Skeletal muscle tissue (tissue), 4 donors: Measurements from ENCODE around the gene B4GALNT1. TPM values are rescaled to one million over a fixed set of nuclear protein-coding genes. Genes with fewer than 3 reads are reported as not detected.
A peak's percentile ranks its signal among the peaks of the same experiment; 100 is the strongest.

Experiments
- H3K27ac ChIP-seq: one replicate; pipeline ENCODE4 v1.7.0; 2013; ENCODE audit warnings: mild to moderate bottlenecking, low read depth, low read length, inconsistent platforms
- H3K27me3 ChIP-seq, 3 donors: one replicate each; pipeline ENCODE4 v1.7.0; 2013; ENCODE audit warnings: low read length in 3 of 3; ENCODE audit not compliant: control insufficient read depth in 3 of 3, insufficient read depth in 3 of 3
- H3K36me3 ChIP-seq, 3 donors: one replicate each; pipeline ENCODE4 v1.7.0; 2013; ENCODE audit warnings: low read length in 3 of 3; ENCODE audit not compliant: control insufficient read depth in 3 of 3, insufficient read depth in 3 of 3
- H3K4me1 ChIP-seq, 3 donors: one replicate each; pipeline ENCODE4 v1.7.0; 2013; ENCODE audit warnings: low read length in 3 of 3, mild to moderate bottlenecking in 3 of 3; ENCODE audit not compliant: control insufficient read depth in 3 of 3, insufficient read depth in 3 of 3
- H3K4me3 ChIP-seq, 3 donors: one replicate each; pipeline ENCODE4 v1.7.0; 2013; ENCODE audit warnings: low read length in 3 of 3
- H3K9ac ChIP-seq, 3 donors: one replicate each; pipeline ENCODE4 v1.7.0; 2013; ENCODE audit warnings: low read length in 3 of 3, mild to moderate bottlenecking in 3 of 3, moderate library complexity in 2 of 3, low read depth in 1 of 3
- H3K9me3 ChIP-seq, 3 donors: one replicate each; pipeline ENCODE4 v1.7.0; 2013; ENCODE audit warnings: low read length in 3 of 3; ENCODE audit not compliant: control insufficient read depth in 3 of 3
- total RNA-seq: library from RNA; depleted of rRNA; stranded (reverse); fragments of >200 nt; gene quantifications from one replicate; pipeline ENCODE4 v1.2.3, GENCODE V29; 2014
- donor health status: Osteomylitis.

B4GALNT1 gene
- total RNA-seq, 1 donor from 2014 or later, result 3.1 TPM

DNA sequence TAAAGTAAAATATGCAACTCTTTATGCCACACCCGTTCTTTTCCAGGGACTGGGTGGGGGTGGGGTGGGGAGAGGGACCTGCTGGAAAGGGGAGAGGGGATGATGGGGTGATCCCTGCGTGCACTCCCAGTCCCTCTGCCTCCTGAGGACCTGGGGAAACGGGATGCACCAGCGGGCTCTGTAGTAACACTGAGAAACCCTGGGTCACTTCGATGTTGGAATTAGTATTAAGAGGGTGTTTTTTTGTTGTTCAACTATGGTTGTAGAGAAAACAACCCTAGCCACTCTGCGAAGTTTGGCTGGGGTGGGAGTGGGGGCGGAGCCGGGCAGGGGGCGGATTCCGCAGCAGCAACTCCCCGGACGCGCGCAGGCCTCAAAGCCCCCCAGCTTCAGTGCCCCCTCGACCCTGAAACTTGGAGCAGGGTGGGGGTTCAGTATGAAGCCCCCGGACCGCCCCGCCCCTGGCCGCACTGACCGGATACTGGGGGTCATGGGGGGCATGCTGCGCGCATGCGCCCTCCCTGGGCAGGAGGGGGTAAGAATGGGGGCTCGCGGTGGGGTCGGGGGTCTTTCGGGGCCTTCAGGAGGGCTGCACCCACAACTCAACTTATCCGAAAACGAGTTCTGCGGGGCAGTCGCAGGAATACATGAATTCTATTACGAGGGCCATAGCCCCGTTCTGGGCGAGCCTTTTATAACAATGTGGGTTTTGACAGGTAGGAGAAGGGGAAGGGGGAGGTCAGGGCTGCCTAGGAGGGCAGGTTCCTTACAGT is 23.0 kb downstream of the B4GALNT1 start:
- Histone ChIP-seq H3K9me3 (no peaks in the 10 kb centered on the region), H3K4me1 (peaks cover 21 to 29% (median 23%) of the 10 kb centered on the region in 3 donors), H3K27me3 (peaks cover 29 to 62% (median 61%) of the 10 kb centered on the region in 3 donors), H3K9ac (peak overlapping the region; percentile 43 to 73 (median 45)), H3K4me3 (peak overlapping the region; percentile 52 to 64 (median 56)), H3K27ac (peak overlapping the region; percentile 66), H3K36me3 (peaks cover 0 to 3% (median 2%) of the 10 kb centered on the region in 3 donors)

DNA sequence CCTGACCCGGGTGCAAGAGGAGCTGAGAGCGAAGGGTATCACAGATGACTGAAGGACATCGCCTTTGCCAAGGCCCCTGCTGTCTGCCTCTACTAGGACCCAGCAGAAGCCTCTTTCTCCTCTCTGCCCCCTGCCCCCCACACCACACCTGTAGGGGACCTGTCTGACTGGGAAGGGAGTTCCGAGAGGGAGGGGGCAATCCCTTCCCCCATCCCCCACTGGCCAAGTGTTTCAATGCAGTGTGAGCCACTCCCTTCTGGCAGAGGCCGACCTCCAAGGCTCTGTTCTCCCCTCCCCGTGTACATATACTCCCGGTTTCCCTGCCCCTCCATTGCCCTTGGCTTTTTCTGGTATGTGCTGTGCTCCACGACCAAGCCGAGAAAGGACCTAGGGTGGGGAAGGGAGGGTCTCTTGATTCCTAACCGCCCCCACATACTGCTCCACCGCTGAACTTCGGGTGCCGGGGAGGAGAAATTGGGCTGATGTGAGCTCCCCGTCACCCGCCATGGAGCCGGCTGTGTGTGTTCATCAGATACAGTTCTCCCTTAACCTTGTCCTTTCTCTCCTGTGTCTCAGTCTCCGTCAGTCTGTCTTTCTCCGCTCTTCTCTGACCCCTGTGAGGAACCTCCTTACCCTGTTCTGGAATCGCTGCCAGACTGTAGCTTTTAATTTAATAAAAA is 23.8 kb downstream of the B4GALNT1 start:
- H3K4me1 ChIP-seq, result peaks cover 26 to 29% (median 27%) of the 10 kb centered on the region in 3 donors
- peak overlapping the region in 1 of 3 donors; percentile 22 for H3K4me3 ChIP-seq
- no peaks in the 10 kb centered on the region for H3K9me3 ChIP-seq
- peak overlapping the region; percentile 40 for H3K27ac ChIP-seq
- H3K27me3 ChIP-seq, result peaks cover 34 to 62% (median 55%) of the 10 kb centered on the region in 3 donors
- H3K36me3 ChIP-seq, result peaks cover 0 to 3% (median 0%) of the 10 kb centered on the region in 3 donors
- H3K9ac ChIP-seq, result peak overlapping the region in 1 of 3 donors; percentile 45

DNA sequence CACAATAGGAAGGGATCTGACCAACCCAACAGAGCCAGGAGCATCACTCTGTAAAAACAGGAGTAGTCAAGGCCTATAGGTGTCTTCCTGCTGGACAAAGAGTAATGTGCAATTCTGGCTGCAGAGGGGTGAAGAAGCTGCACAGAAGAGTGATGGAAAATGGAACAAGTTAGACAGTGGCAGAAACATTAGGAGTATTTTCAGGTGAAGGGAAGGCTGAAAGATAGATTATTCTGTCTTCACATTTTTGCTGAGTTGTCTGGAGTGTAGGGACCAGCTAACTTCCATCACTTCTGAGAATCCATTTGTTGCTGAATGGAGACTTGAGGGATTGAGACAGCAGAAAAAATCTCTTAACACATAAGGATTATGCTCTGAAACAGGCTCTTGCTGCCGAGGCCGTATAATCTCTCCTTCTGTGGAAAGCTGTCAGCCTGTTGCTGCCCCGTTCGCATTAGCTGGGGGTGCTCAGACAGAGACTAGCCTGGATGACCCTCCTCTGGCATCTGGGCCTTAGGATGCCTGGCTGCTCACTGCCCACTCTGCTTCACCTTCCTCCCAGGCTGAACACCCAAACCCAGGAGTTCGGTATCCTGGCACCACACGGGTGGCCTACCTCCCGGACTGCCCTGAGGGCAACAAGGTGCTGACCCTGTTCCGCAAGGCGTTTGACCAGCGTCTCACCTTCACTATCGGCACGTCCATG is 24.9 kb downstream of the B4GALNT1 start:
- peaks cover 28 to 51% (median 51%) of the 10 kb centered on the region in 3 donors for H3K27me3 ChIP-seq
- peaks cover 26 to 30% (median 26%) of the 10 kb centered on the region in 3 donors for H3K4me1 ChIP-seq
- peak overlapping the region; percentile 40 for H3K27ac ChIP-seq
- no peak overlapping the region for H3K4me3 ChIP-seq
- no peak overlapping the region for H3K9ac ChIP-seq
- peaks cover 0 to 3% (median 0%) of the 10 kb centered on the region in 3 donors for H3K36me3 ChIP-seq
- H3K9me3 ChIP-seq, result no peaks in the 10 kb centered on the region

DNA sequence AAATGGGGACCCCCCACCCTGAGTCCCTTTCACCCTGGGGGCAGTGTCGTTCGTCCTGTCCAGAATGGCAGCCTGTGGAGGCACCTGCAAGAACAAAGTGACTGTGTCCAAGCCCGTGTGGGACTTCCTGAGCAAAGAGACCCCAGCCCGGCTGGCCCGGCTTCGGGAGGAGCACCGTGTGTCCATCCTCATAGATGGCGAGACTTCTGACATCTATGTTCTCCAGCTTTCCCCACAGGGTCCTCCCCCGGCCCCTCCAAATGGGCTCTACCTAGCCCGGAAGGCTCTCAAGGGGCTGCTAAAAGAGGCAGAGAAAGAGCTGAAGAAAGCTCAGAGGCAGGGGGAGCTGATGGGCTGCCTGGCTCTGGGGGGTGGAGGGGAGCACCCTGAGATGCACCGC is 26.2 kb downstream of the B4GALNT1 start:
- H3K27me3 ChIP-seq, result peaks cover 19 to 38% (median 38%) of the 10 kb centered on the region in 3 donors
- H3K9me3 ChIP-seq, result no peaks in the 10 kb centered on the region
- no peak overlapping the region for H3K27ac ChIP-seq
- H3K9ac ChIP-seq, result peak overlapping the region in 1 of 3 donors; percentile 33
- peaks cover 19 to 28% (median 26%) of the 10 kb centered on the region in 3 donors for H3K4me1 ChIP-seq
- H3K36me3 ChIP-seq, result peaks cover 0 to 8% (median 4%) of the 10 kb centered on the region in 3 donors
- H3K4me3 ChIP-seq, result no peak overlapping the region

DNA sequence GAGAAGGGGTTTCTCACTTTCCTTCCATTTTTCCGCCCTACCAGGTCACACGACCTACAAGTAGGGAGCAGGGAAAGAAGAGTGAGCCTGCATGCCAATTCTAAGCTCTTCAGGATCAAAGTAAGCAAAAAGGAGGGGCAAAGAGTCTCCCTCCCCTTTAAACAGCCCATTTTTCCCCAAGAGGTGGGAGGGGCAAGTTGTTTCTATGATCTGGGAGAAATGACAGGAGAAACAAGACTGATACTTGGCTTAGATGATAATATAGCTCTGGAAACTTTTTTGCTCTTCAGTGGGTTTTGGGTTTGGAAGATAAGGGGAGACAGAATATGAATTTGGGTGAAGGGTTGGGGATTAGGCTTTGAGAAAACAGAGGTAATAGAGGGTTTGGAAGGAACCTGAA is 26.6 kb downstream of the B4GALNT1 start:
- Histone ChIP-seq H3K9me3 (no peaks in the 10 kb centered on the region), H3K4me3 (no peak overlapping the region), H3K4me1 (peaks cover 18 to 28% (median 26%) of the 10 kb centered on the region in 3 donors), H3K27ac (no peak overlapping the region), H3K36me3 (peaks cover 3 to 13% (median 4%) of the 10 kb centered on the region in 3 donors), H3K27me3 (peaks cover 19 to 38% (median 38%) of the 10 kb centered on the region in 3 donors), H3K9ac (peak overlapping the region in 1 of 3 donors; percentile 33)

DNA sequence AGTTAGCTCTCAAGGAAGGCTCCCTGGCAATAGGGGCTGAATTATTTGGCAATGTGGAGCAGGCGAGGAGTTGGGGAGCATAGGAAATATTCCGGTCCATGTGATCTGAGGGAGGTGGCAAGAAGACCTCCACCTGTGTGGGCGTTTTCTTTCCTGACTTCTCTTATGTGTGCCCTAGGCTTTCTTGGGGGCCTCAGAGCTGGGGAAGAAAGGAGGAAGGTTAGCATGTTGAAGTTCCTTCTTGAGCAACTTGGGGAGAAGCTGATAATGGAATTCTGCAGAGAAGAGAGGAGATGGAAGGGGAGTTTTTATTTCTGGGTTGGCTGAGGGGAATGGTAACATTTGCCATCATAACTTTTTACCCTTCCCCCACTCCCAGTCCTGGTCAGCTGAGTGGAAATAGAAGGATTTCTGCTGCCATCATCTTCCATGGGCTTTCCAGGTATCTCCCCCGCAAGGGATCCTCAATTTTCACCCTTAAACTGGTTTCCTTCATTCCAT is 27.1 kb downstream of the B4GALNT1 start:
- peaks cover 16 to 35% (median 33%) of the 10 kb centered on the region in 3 donors for H3K27me3 ChIP-seq
- H3K9ac ChIP-seq, result peak overlapping the region in 1 of 3 donors; percentile 75
- peak overlapping the region; percentile 57 to 61 (median 60) for H3K4me3 ChIP-seq
- peaks cover 6 to 18% (median 8%) of the 10 kb centered on the region in 3 donors for H3K36me3 ChIP-seq
- H3K9me3 ChIP-seq, result no peaks in the 10 kb centered on the region
- peak overlapping the region; percentile 77 for H3K27ac ChIP-seq
- peaks cover 16 to 26% (median 24%) of the 10 kb centered on the region in 3 donors for H3K4me1 ChIP-seq

DNA sequence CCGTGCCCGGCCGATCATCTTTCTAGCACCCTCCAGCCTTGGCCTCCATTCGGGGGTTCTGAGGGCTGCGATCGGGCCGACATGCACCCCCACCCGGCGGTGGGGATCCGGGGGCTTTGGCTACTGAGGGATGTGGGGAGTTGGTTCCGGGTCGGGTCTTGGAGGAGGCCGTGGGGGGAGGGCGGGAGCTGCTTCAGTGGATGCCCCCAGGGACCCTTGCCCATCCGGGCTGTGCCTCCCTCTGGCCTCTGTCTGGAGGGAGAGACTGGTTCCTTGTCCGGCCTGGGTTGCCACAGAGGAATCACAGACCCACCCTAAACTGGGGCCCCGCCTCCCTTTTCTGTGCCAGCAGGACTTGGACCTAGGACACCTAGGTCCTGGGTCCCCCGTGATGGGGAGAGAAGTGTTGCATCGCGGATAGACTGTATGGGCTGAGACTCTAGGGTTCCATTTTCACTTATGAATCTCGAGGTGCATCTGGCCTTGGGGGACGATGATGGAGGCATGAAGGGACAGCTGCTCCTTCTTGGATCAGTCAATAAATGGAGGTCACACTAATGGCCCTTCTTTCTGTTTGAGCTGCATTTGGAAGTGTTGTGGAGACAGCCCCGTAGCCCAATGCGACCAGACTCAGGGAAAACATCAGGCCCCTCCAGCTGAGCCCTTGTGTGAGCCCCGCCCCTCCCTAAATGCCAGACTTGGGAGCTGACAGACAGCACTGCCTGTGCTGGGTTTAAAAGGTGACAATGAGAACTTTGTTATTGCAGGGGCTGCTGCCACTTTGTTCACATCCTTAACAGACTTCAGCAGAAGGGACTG is 27.8 kb downstream of the B4GALNT1 start:
- no peaks in the 10 kb centered on the region for H3K9me3 ChIP-seq
- peak overlapping the region in 2 of 3 donors; percentile 50 to 75 for H3K9ac ChIP-seq
- H3K36me3 ChIP-seq, result peaks cover 11 to 25% (median 11%) of the 10 kb centered on the region in 3 donors
- peaks cover 12 to 20% (median 18%) of the 10 kb centered on the region in 3 donors for H3K4me1 ChIP-seq
- H3K4me3 ChIP-seq, result peak overlapping the region; percentile 57 to 61 (median 60)
- peaks cover 16 to 31% (median 26%) of the 10 kb centered on the region in 3 donors for H3K27me3 ChIP-seq
- peak overlapping the region; percentile 77 for H3K27ac ChIP-seq

DNA sequence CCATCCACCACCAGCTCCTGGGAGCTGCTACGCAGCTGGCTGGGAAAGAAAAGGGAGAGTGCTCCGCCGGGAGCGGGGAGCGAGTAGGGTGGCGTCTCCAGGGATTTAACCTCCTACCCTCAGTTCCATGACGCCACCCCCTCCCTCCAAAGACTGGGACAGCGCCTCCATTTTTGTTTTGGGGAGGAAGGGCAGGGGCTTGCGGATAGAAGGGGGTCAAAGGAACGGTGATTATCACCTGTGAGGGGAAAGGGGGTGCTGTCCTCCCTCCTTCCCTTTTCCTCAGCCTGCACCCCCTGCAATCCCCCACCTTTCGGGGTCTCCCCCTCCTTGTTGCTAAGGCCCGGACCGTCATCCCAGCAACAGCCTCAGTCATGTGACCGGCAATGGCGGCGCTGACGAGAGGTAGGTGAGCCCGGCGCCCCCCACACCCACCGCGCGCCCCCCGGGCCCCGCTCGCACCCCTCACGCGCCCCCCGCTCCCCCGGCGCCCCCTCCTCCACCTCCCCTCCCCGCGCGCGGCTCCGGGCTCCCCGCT is 28.5 kb downstream of the B4GALNT1 start, which contains the start of gene DTX3:
DTX3 (plus strand) TSS at position 371 of the 538 bp plus-strand sequence. CDS start 1,694 bp downstream, outside the sequence.
- H3K4me3 ChIP-seq, result peak within 1 kb of the TSS; percentile 63 to 75 (median 73)
- H3K27ac ChIP-seq, result peak within 1 kb of the TSS; percentile 77
- peaks cover 12 to 29% (median 17%) of the 10 kb centered on the region in 3 donors for H3K36me3 ChIP-seq
- peaks cover 16 to 31% (median 26%) of the 10 kb centered on the region in 3 donors for H3K27me3 ChIP-seq
- peaks cover 12 to 20% (median 18%) of the 10 kb centered on the region in 3 donors for H3K4me1 ChIP-seq
- H3K9ac ChIP-seq, result peak within 1 kb of the TSS; percentile 59 to 75 (median 70)
- H3K9me3 ChIP-seq, result no peaks in the 10 kb centered on the region
